H1 (cell line): ENCODE results near the gene DAZL. TPM values are rescaled to one million over a fixed set of nuclear protein-coding genes. Genes with fewer than 3 reads are reported as not detected.

Experiments used
- RAD21 ChIP-seq, 2 experiments: IDR thresholded peaks in 1 of 2; conservative IDR thresholded peaks in 1 of 2; 2 replicates each; pipeline ENCODE4 v1.6.1; 2011; ENCODE audit warnings: low read depth in 2 of 2, low read length in 2 of 2, improper control_type of control experiment in 1 of 2, inconsistent platforms in 1 of 2, mild to moderate bottlenecking in 1 of 2, moderate library complexity in 1 of 2
- polyA plus RNA-seq, 7 experiments: library from polyadenylated mRNA; depleted of rRNA in 3 of 7; stranded (reverse) in 5 of 7; unstranded in 2 of 7; fragments of >200 nt in 5 of 7; fragments of 200-250 nt in 2 of 7; gene quantifications; 1 replicate in 5 of 7; 2 replicates in 1 of 7; 4 replicates in 1 of 7; pipeline versions ENCODE4 v1.2.1 to v1.2.3, GENCODE V29; 2011 to 2013; ENCODE audit warnings: missing spikeins in 2 of 7, mixed read lengths in 2 of 7
- total RNA-seq: library from RNA; stranded (reverse); fragmentation: NEBNext Ultra II Directional; extraction: Animal tissue kit (Norgen Biotek cat#: 25700); gene quantifications from 2 replicates; pipeline ENCODE4 v1.2.1, GENCODE V29; 2021

The DAZL gene
- total and polyA plus RNA-seq, 2 of the 8 experiments (the other 6 are each of a cell fraction or from before 2014, with no cell fraction given) = 3.4 to 5.9 TPM

DNA sequence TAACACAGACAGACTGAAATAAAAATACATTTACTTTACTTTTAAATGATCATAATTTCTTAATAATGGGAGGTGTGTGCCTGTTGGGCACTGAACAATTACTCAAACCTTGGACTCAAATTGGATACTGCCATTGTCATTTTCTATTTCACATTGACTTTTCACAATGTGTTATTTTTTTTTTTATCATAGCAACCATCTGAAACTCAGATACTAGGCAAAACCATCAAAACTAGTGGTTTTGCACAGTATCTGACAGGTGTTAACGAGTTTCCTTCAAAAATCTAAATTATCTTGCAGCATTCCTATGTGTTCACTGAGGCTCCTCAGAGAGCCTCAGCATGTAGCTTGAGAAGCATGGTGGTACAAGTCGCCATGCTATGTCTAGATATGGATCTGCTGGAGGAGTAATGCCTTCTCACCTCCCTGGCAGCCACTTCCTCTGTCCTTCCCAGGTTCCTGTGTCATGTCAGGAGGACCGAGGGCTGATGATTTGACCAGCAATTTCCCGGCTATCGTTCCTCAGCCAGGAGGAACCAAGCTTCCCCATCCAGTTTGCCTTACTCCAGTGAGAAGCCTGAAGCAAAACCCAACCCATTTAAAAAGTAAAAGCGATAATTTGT lies 61.9 kb downstream of the DAZL start (continued):
- TF ChIP-seq RAD21 (IDR thresholded peaks at IDR 0.05 in 1 of 2, conservative IDR thresholded peaks at IDR 0.05 in 1 of 2; ENCODE audit: low read depth in 2 of 2, low read length in 2 of 2) = no peak
